B cell (primary cell): Measurements from ENCODE around the gene ZNF761. TPM values are rescaled to one million over a fixed set of nuclear protein-coding genes. Genes with fewer than 3 reads are reported as not detected.
"Not testable (repeated sequence)": the region's sequence is repeated elsewhere in the genome, so short reads cannot be mapped to it uniquely, and the experiment has no call there.

ENCODE experiments used
- ATAC-seq: fragments of 200-7000 bp; cut with Tn5 transposase; one replicate; pipeline ENCODE4 v1.10.0; 2021; ENCODE audit warnings: low read depth, mild to moderate bottlenecking, moderate number of reproducible peaks, moderate library complexity
- CTCF ChIA-PET: fragments of 350-600 bp; sonication (Branson Sonifier 250); formaldehyde crosslinking; loops from one replicate; lab custom pipeline; 2021; ENCODE audit warnings: antibody characterized with exemption, inconsistent platforms; lab: Charles Lee
- POLR2A ChIA-PET: fragments of 350-600 bp; sonication (Branson Sonifier 250); formaldehyde crosslinking; loops from one replicate; lab custom pipeline; 2021; ENCODE audit warnings: antibody characterized with exemption; lab: Charles Lee
- DNase-seq: peaks from one replicate; pipeline ENCODE4 v3.0.0; 2013
- H2AFZ ChIP-seq: 2 replicates; pipeline ENCODE4 v1.6.1; 2012; ENCODE audit warnings: mild to moderate bottlenecking, low read depth, low read length; ENCODE audit not compliant: insufficient read depth, poor library complexity, severe bottlenecking
- H3K27ac ChIP-seq, 2 donors: 1 replicate in 1 of 2; 2 replicates in 1 of 2; pipeline ENCODE4 v1.5.1; 2012 to 2013; ENCODE audit warnings: low read length in 2 of 2, mild to moderate bottlenecking in 2 of 2, moderate library complexity in 1 of 2
- H3K27me3 ChIP-seq, 4 experiments: fragments of 200-600 bp in 1 of 4; sonication (generic) in 1 of 4; replicated peaks in 1 of 4; 1 replicate in 2 of 4; 2 replicates in 2 of 4; pipeline versions ENCODE4 v1.6.1 to v1.7.0; 2013 to 2016; ENCODE audit warnings: low read length in 3 of 4, mild to moderate bottlenecking in 2 of 4, mixed read lengths in 1 of 4, moderate library complexity in 1 of 4; ENCODE audit not compliant: insufficient read depth in 4 of 4, control insufficient read depth in 3 of 4; ENCODE audit errors: control extremely low read depth in 1 of 4
- H3K36me3 ChIP-seq, 2 experiments: replicated peaks in 1 of 2; 1 replicate in 1 of 2; 2 replicates in 1 of 2; pipeline versions ENCODE4 v1.6.1 to v1.7.1; 2013; ENCODE audit warnings: low read length in 1 of 2; ENCODE audit not compliant: insufficient read depth in 2 of 2, control insufficient read depth in 1 of 2; ENCODE audit errors: control extremely low read depth in 1 of 2, extremely low read depth in 1 of 2
- H3K4me1 ChIP-seq, 2 donors: fragments of 200-600 bp in 1 of 2; sonication (generic) in 1 of 2; 1 replicate in 1 of 2; 2 replicates in 1 of 2; pipeline versions ENCODE4 v1.5.1 to v1.6.1; 2013 to 2017; ENCODE audit warnings: low read length in 2 of 2; ENCODE audit not compliant: control insufficient read depth in 2 of 2, insufficient read depth in 2 of 2
- H3K4me2 ChIP-seq: replicated peaks from 2 replicates; pipeline ENCODE3; 2012; ENCODE audit warnings: mild to moderate bottlenecking, low read depth, low read length; ENCODE audit not compliant: poor library complexity, severe bottlenecking
- H3K4me3 ChIP-seq, 5 experiments: fragments of 200-600 bp in 1 of 5; sonication (generic) in 1 of 5; 1 replicate in 3 of 5; 2 replicates in 2 of 5; pipeline versions ENCODE4 v1.5.1 to v1.7.0; 2011 to 2016; ENCODE audit warnings: low read length in 4 of 5, mild to moderate bottlenecking in 4 of 5, low read depth in 2 of 5, control low read depth in 1 of 5, moderate library complexity in 1 of 5; ENCODE audit not compliant: insufficient read depth in 1 of 5; ENCODE audit errors: control extremely low read depth in 1 of 5, extremely low read depth in 1 of 5
- H3K79me2 ChIP-seq: fragments of 200-600 bp; sonication (generic); one replicate; pipeline ENCODE4 v1.6.0; 2016; ENCODE audit warnings: low read length; ENCODE audit not compliant: control insufficient read depth, insufficient read depth
- H3K9ac ChIP-seq: fragments of 200-600 bp; sonication (generic); 2 replicates; pipeline ENCODE4 v1.6.1; 2017; ENCODE audit warnings: mild to moderate bottlenecking, low read length, moderate library complexity
- H3K9me3 ChIP-seq, 3 donors: one replicate each; pipeline versions ENCODE4 v1.6.1 to v1.7.1; 2013; ENCODE audit warnings: low read length in 2 of 3; ENCODE audit not compliant: control insufficient read depth in 2 of 3, insufficient read depth in 1 of 3; ENCODE audit errors: control extremely low read depth in 1 of 3
- H4K20me1 ChIP-seq: 2 replicates; pipeline ENCODE4 v1.6.0; 2012; ENCODE audit warnings: mild to moderate bottlenecking, low read length; ENCODE audit not compliant: insufficient read depth, control insufficient read depth, poor library complexity, severe bottlenecking
- H3K27ac Mint-ChIP-seq: one replicate; pipeline ENCODE4 v1.8.0; 2021; ENCODE audit warnings: mixed read lengths
- H3K27me3 Mint-ChIP-seq: one replicate; pipeline ENCODE4 v1.8.0; 2021; ENCODE audit warnings: mixed read lengths
- H3K4me1 Mint-ChIP-seq: one replicate; pipeline ENCODE4 v1.8.0; 2021; ENCODE audit warnings: mixed read lengths
- H3K4me3 Mint-ChIP-seq: one replicate; pipeline ENCODE4 v1.8.0; 2021; ENCODE audit warnings: mixed read lengths
- H3K9me3 Mint-ChIP-seq: one replicate; pipeline ENCODE4 v1.8.0; 2022; ENCODE audit warnings: mixed read lengths; ENCODE audit not compliant: insufficient read depth
- EZH2 ChIP-seq: IDR thresholded peaks from 2 replicates; pipeline ENCODE4 v1.6.1; 2012; ENCODE audit warnings: borderline replicate concordance, low read depth, mild to moderate bottlenecking, moderate library complexity, low read length; ENCODE audit not compliant: insufficient read depth, poor library complexity, severe bottlenecking
- WGBS: methylation state at CpG from one replicate; pipeline ENCODE4 v1.1.5; 2013; ENCODE audit warnings: missing lambda C conversion rate; ENCODE audit not compliant: insufficient coverage; 5-methylcytosine and 5-hydroxymethylcytosine counted together
- intact Hi-C: fragments of 100-400 bp; cut with micrococcal nuclease; formaldehyde crosslinking; loops from one replicate; pipeline ENCODE4 v1.10.0; 2022
- polyA plus RNA-seq: library from polyadenylated mRNA; depleted of rRNA; stranded (reverse); fragments of >200 nt; gene quantifications from 2 replicates; pipeline ENCODE4 v1.2.3, GENCODE V29; 2012
- total RNA-seq, 2 donors: library from RNA; stranded (reverse); fragments of 120-200 nt in 1 of 2; gene quantifications; 1 replicate in 1 of 2; 2 replicates in 1 of 2; pipeline versions ENCODE4 v1.2.3 to v1.2.4, GENCODE V29; 2013 to 2022
- TF ChIP-seq, protein P1 (sequence below): fragments of 200-600 bp; IDR thresholded peaks from one replicate; pipeline ENCODE4 v1.8.0; 2022; ENCODE audit warnings: antibody characterized with exemption, mild to moderate bottlenecking

The ZNF761 gene
- total and polyA plus RNA-seq, 2 donors (not counting 1 experiment from before 2014, with no cell fraction given), result 12.1 to 14.9 TPM

DNA sequence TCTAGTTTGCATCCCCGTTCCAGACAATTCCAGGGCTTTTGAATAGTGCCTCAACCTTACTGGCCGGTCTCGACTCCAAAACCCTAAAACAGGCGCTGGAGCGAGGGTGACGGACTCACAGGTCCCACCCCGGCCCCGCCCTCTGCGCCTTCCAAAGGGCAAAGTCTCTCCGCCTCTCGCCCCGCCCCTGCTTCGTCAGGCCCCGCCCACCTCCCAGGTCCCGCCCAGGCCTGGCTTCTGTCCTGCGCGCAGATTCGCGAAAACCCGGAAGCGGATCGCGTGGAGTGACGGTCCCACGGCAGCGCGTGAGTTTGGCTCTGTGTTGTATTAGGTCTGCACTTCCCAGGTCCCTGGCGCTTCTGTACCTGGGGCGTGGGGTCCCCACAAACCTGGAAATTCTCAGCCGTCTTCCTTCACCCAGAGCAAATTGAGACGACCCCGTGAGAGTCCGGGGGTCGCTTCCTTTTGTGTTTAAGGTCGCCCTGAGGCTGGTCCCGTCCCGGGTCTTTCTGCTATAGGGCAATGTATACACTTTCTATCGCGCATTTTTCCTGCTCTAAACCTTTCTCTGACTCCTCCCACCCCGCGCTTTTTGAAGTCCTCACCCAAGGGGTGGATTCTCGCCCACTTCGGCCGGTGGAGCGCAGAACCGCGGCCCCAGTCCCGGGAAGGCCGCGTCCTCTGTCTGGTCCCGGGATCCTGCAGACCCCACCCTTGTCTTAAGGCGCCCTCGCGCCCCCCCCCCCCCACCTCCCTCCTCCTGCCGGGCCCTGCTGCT is 35.9 kb downstream of the ZNF761 start, which contains the start of gene ZNF813:
ZNF813 (plus strand) TSS at position 249 of the 778 bp plus-strand sequence. CDS start 16,090 bp downstream, outside the sequence.
- H3K27me3 Mint-ChIP-seq, result peaks cover 18% of the 10 kb centered on the region
- peak within 1 kb of the TSS; percentile 63 to 79 (median 73) for H3K4me3 ChIP-seq
- H4K20me1 ChIP-seq, result no peaks in the 10 kb centered on the region
- ATAC-seq (peak; percentile 98), DNase-seq (peak; percentile 95)
- peak within 1 kb of the TSS; percentile 97 for H3K4me3 Mint-ChIP-seq
- WGBS, result under 1% methylated on average over 47 of the region's 55 CpGs
- ChIA-PET CTCF (no interaction called here), POLR2A (no interaction called here)
- H3K4me2 ChIP-seq, result peak within 1 kb of the TSS; percentile 86
- peak within 1 kb of the TSS; percentile 91 for H3K27ac Mint-ChIP-seq
- peaks cover 5 to 30% (median 10%) of the 10 kb centered on the region in 3 donors for H3K9me3 ChIP-seq
- peaks cover 5% of the 10 kb centered on the region for H3K9me3 Mint-ChIP-seq
- peak within 1 kb of the TSS; percentile 81 for H3K9ac ChIP-seq
- H3K79me2 ChIP-seq, result peaks cover 18% of the 10 kb centered on the region
- peak within 1 kb of the TSS; percentile 35 to 80 for H3K27ac ChIP-seq
- no peaks in the 10 kb centered on the region for H3K36me3 ChIP-seq
- intact Hi-C loops, result loop anchor here (1.0 to 5.0 kb wide), 7 partner anchors 36 to 733 kb away; partner anchors contain the start of genes ZNF331, ZNF347, ZNF525 and ZNF611
- peaks cover 0 to 25% (median 5%) of the 10 kb centered on the region in 4 experiments for H3K27me3 ChIP-seq
- no peak for TF ChIP-seq EZH2
- TF ChIP-seq, protein P1, sequence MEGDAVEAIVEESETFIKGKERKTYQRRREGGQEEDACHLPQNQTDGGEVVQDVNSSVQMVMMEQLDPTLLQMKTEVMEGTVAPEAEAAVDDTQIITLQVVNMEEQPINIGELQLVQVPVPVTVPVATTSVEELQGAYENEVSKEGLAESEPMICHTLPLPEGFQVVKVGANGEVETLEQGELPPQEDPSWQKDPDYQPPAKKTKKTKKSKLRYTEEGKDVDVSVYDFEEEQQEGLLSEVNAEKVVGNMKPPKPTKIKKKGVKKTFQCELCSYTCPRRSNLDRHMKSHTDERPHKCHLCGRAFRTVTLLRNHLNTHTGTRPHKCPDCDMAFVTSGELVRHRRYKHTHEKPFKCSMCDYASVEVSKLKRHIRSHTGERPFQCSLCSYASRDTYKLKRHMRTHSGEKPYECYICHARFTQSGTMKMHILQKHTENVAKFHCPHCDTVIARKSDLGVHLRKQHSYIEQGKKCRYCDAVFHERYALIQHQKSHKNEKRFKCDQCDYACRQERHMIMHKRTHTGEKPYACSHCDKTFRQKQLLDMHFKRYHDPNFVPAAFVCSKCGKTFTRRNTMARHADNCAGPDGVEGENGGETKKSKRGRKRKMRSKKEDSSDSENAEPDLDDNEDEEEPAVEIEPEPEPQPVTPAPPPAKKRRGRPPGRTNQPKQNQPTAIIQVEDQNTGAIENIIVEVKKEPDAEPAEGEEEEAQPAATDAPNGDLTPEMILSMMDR, result no peak
- peak within 1 kb of the TSS; percentile 94 for H2AFZ ChIP-seq
- H3K4me1 ChIP-seq, result peaks cover 6 to 15% of the 10 kb centered on the region in 2 donors
- H3K4me1 Mint-ChIP-seq, result peaks cover 32% of the 10 kb centered on the region

DNA sequence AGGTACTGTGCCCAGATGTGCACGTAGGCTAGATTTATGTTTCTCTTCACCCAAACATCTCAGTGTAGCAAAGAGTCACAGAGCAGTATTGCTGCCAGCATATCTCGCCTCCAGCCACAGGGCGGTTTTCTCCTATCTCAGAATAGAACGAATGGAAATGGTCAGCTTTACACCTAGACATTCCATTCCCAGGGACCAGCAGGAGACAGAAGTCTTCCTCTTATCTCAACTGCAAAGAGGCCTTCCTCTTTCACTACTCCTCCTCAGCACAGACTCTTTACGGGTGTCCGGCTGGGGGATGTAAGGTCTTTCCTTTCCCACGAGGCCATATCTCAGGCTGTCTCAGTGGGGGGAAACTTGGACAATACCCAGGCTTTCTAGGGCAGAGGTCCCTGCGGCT is 36.8 kb downstream of the ZNF761 start:
- Histone ChIP-seq H3K4me2 (peak overlapping the region; percentile 86), H3K4me1 (peaks cover 6 to 15% of the 10 kb centered on the region in 2 donors), H3K9me3 (peaks cover 4 to 28% (median 5%) of the 10 kb centered on the region in 3 donors), H3K27me3 (peaks cover 0 to 17% (median 4%) of the 10 kb centered on the region in 4 experiments), H3K4me3 (peak overlapping the region in 3 of 5 experiments; percentile 73 to 79 (median 79)), H3K9ac (peak overlapping the region; percentile 81), H3K79me2 (peaks cover 28% of the 10 kb centered on the region)
- H3K9me3 Mint-ChIP-seq, H2AFZ ChIP-seq, H3K36me3 ChIP-seq, ATAC-seq, H4K20me1 ChIP-seq, CTCF ChIA-PET, DNase-seq, POLR2A ChIA-PET, H3K27ac ChIP-seq: not testable (repeated sequence)
- Mint-ChIP-seq H3K27me3 (peaks cover 11% of the 10 kb centered on the region), H3K4me1 (peaks cover 30% of the 10 kb centered on the region), H3K4me3 (peak overlapping the region; percentile 97), H3K27ac (peak overlapping the region; percentile 73)
- intact Hi-C loops, result loop anchor here (5.0 kb wide), 1 partner anchor 69 kb away; the partner anchor contains the start of gene ZNF331
- 59% methylated on average over 4 of the region's 8 CpGs for WGBS
